ENCODE measurements around the gene WDR81. TPM values are rescaled to one million over a fixed set of nuclear protein-coding genes. Genes with fewer than 3 reads are reported as not detected.
"Not testable (repeated sequence)": the region's sequence is repeated elsewhere in the genome, so short reads cannot be mapped to it uniquely, and the experiment has no call there.

WDR81 gene
- total and polyA plus RNA-seq, 2 experiments from 2014 or later = 3.5 to 14.5 TPM

- H3K4me3 Mint-ChIP-seq = no peak overlapping the region
- peaks cover 17% of the 10 kb centered on the region for H3K4me1 ChIP-seq (ENCODE audit: insufficient read depth)
- H3K27ac Mint-ChIP-seq = no peak overlapping the region
- no peaks in the 10 kb centered on the region for H3K79me2 ChIP-seq (replicated peaks; ENCODE audit: insufficient read depth)
- H3K27ac ChIP-seq (ENCODE audit: low read depth) = no peak overlapping the region
- H4K20me1 ChIP-seq (replicated peaks; ENCODE audit: insufficient read depth) = no peaks in the 10 kb centered on the region
- H2AFZ ChIP-seq = no peak overlapping the region
- H3K9me3 Mint-ChIP-seq = no peaks in the 10 kb centered on the region
- no peaks in the 10 kb centered on the region for H3K9me2 ChIP-seq (ENCODE audit: insufficient read depth)
- peaks cover 4% of the 10 kb centered on the region; the same call in 1 of the 3 replicates for H3K36me3 Mint-ChIP-seq (ENCODE audit: low read depth)
- peaks cover 24% of the 10 kb centered on the region for H3K4me1 Mint-ChIP-seq
- DNase-seq (ENCODE audit: low spot score) (no peak), ATAC-seq (no peak)
- peaks cover 9% of the 10 kb centered on the region; the same call in 1 of the 2 replicates for H3F3A ChIP-seq (replicated peaks; ENCODE audit: low read depth)
- TF ChIP-seq POLR2AphosphoS5 (IDR thresholded peaks at IDR 0.05; ENCODE audit: low read depth) = no peak
- H3K27me3 ChIP-seq (ENCODE audit: insufficient read depth) = no peaks in the 10 kb centered on the region
- peaks cover 13% of the 10 kb centered on the region for H3K27me3 Mint-ChIP-seq (ENCODE audit: insufficient read depth, low read depth, poor library complexity)
- H3K36me3 ChIP-seq (ENCODE audit: insufficient read depth) = no peaks in the 10 kb centered on the region
- H3K4me2 ChIP-seq = no peak overlapping the region
- H3K4me3 ChIP-seq = no peak overlapping the region
Measured at GRCh38 chr17:1764284-1764683, 39.8 kb downstream of the WDR81 start.

DNA sequence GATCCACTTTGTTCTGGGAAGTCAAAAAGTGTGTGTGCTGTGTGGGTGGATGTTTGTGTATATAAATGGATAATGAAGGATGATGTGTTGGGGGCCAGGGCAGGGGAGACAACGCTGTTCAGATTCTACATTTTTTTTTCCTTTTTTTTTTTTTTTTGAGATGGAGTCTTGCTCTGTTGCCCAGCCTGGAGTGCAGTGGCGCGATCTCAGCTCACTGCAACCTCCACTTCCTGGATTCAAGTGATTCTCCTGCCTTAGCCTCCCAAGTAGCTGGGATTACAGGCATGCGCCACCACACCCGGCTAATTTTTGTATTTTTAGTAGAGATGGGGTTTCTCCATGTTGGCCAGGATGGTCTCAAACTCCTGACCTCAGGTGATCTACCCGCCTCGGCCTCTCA, 40.2 kb downstream of the WDR81 start:
- H3K79me2 ChIP-seq (replicated peaks; ENCODE audit: insufficient read depth); H3K27me3 ChIP-seq (ENCODE audit: insufficient read depth); DNase-seq (ENCODE audit: low spot score); H3K36me3 ChIP-seq (ENCODE audit: insufficient read depth); H3K27ac Mint-ChIP-seq; H3K9me2 ChIP-seq (ENCODE audit: insufficient read depth); H3K4me3 Mint-ChIP-seq; H3K27ac ChIP-seq (ENCODE audit: low read depth); H3K4me2 ChIP-seq; H3K9me3 Mint-ChIP-seq; H2AFZ ChIP-seq; ATAC-seq; H3K36me3 Mint-ChIP-seq (ENCODE audit: low read depth); H3K4me3 ChIP-seq; H4K20me1 ChIP-seq (replicated peaks; ENCODE audit: insufficient read depth): not testable (repeated sequence)
- H3K4me1 ChIP-seq (ENCODE audit: insufficient read depth) = peaks cover 21% of the 10 kb centered on the region
- H3K4me1 Mint-ChIP-seq = peaks cover 28% of the 10 kb centered on the region
- peaks cover 12% of the 10 kb centered on the region; the same call in 1 of the 2 replicates for H3F3A ChIP-seq (replicated peaks; ENCODE audit: low read depth)
- H3K27me3 Mint-ChIP-seq (ENCODE audit: insufficient read depth, low read depth, poor library complexity) = peaks cover 13% of the 10 kb centered on the region

GRCh38 chr17:1765576-1765975, 41.1 kb downstream of the WDR81 start:
- peaks cover 4% of the 10 kb centered on the region; the same call in 1 of the 3 replicates for H3K36me3 Mint-ChIP-seq (ENCODE audit: low read depth)
- no peak for DNase-seq (ENCODE audit: low spot score)
- Histone ChIP-seq H3K27me3 (ENCODE audit: insufficient read depth) (no peaks in the 10 kb centered on the region), H3F3A (replicated peaks; ENCODE audit: low read depth) (peaks cover 14% of the 10 kb centered on the region; the same call in 1 of the 2 replicates), H4K20me1 (replicated peaks; ENCODE audit: insufficient read depth) (no peaks in the 10 kb centered on the region; the same call in 1 of the 2 replicates), H3K79me2 (replicated peaks; ENCODE audit: insufficient read depth) (no peaks in the 10 kb centered on the region), H3K4me1 (ENCODE audit: insufficient read depth) (peaks cover 26% of the 10 kb centered on the region), H3K27ac (ENCODE audit: low read depth) (no peak overlapping the region), H2AFZ (no peak overlapping the region), H3K4me3 (no peak overlapping the region), H3K36me3 (ENCODE audit: insufficient read depth) (no peaks in the 10 kb centered on the region), H3K9me2 (ENCODE audit: insufficient read depth) (no peaks in the 10 kb centered on the region), H3K4me2 (no peak overlapping the region)
- no peak for ATAC-seq
- peaks cover 13% of the 10 kb centered on the region for H3K27me3 Mint-ChIP-seq (ENCODE audit: insufficient read depth, low read depth, poor library complexity)
- H3K9me3 Mint-ChIP-seq = no peaks in the 10 kb centered on the region
- H3K4me3 Mint-ChIP-seq = no peak overlapping the region
- H3K27ac Mint-ChIP-seq = no peak overlapping the region
- H3K4me1 Mint-ChIP-seq = peaks cover 33% of the 10 kb centered on the region
- TF ChIP-seq CTCF (conservative IDR thresholded peaks at IDR 0.05; ENCODE audit: low read depth in 2 of 2) (no peak), STAT1 (IDR thresholded peaks at IDR 0.05; ENCODE audit: unreplicated experiment) (no peak), ZNF331 (CRISPR knock-in tag; IDR thresholded peaks at IDR 0.05; ENCODE audit: low read depth) (no peak), ETS1 (IDR thresholded peaks at IDR 0.05) (no peak), JUNB (IDR thresholded peaks at IDR 0.05; ENCODE audit: unreplicated experiment) (no peak), NANOG (IDR thresholded peaks at IDR 0.05; ENCODE audit: borderline replicate concordance) (no peak), CREB1 (CRISPR knock-in tag; IDR thresholded peaks at IDR 0.05; ENCODE audit: low read depth) (no peak)
- TF ChIP-seq, protein P1, sequence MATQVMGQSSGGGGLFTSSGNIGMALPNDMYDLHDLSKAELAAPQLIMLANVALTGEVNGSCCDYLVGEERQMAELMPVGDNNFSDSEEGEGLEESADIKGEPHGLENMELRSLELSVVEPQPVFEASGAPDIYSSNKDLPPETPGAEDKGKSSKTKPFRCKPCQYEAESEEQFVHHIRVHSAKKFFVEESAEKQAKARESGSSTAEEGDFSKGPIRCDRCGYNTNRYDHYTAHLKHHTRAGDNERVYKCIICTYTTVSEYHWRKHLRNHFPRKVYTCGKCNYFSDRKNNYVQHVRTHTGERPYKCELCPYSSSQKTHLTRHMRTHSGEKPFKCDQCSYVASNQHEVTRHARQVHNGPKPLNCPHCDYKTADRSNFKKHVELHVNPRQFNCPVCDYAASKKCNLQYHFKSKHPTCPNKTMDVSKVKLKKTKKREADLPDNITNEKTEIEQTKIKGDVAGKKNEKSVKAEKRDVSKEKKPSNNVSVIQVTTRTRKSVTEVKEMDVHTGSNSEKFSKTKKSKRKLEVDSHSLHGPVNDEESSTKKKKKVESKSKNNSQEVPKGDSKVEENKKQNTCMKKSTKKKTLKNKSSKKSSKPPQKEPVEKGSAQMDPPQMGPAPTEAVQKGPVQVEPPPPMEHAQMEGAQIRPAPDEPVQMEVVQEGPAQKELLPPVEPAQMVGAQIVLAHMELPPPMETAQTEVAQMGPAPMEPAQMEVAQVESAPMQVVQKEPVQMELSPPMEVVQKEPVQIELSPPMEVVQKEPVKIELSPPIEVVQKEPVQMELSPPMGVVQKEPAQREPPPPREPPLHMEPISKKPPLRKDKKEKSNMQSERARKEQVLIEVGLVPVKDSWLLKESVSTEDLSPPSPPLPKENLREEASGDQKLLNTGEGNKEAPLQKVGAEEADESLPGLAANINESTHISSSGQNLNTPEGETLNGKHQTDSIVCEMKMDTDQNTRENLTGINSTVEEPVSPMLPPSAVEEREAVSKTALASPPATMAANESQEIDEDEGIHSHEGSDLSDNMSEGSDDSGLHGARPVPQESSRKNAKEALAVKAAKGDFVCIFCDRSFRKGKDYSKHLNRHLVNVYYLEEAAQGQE (IDR thresholded peaks at IDR 0.05; ENCODE audit: unreplicated experiment) = no peak
